SK-N-SH (cell line): ENCODE results near the gene KLHL18.

Experiments used
- FOSL2 ChIP-seq: IDR thresholded peaks from 2 replicates; pipeline ENCODE4 v1.4.0; 2012; ENCODE audit warnings: low read depth, mild to moderate bottlenecking, moderate library complexity, borderline replicate concordance
- POLR2AphosphoS5 ChIP-seq: IDR thresholded peaks from 2 replicates; pipeline ENCODE4 v1.6.1; 2012; ENCODE audit warnings: low read depth, low read length
- ZBTB33 ChIP-seq: IDR thresholded peaks from 2 replicates; pipeline ENCODE4 v1.4.0; 2012; ENCODE audit warnings: low read depth, borderline replicate concordance
- TF ChIP-seq, protein P1 (sequence below): fragments of 200-600 bp; sonication (generic); IDR thresholded peaks from 2 replicates; pipeline ENCODE4 v1.6.1; 2017; ENCODE audit warnings: antibody characterized with exemption, mild to moderate bottlenecking, moderate library complexity

- TF ChIP-seq, protein P1, sequence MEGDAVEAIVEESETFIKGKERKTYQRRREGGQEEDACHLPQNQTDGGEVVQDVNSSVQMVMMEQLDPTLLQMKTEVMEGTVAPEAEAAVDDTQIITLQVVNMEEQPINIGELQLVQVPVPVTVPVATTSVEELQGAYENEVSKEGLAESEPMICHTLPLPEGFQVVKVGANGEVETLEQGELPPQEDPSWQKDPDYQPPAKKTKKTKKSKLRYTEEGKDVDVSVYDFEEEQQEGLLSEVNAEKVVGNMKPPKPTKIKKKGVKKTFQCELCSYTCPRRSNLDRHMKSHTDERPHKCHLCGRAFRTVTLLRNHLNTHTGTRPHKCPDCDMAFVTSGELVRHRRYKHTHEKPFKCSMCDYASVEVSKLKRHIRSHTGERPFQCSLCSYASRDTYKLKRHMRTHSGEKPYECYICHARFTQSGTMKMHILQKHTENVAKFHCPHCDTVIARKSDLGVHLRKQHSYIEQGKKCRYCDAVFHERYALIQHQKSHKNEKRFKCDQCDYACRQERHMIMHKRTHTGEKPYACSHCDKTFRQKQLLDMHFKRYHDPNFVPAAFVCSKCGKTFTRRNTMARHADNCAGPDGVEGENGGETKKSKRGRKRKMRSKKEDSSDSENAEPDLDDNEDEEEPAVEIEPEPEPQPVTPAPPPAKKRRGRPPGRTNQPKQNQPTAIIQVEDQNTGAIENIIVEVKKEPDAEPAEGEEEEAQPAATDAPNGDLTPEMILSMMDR, result no peak
- TF ChIP-seq ZBTB33 (no peak), POLR2AphosphoS5 (no peak), FOSL2 (no peak)
Measured at GRCh38 chr3:47298439-47298838, 15.7 kb downstream of the KLHL18 start.
